ENCODE results near the gene ASB18. TPM values are rescaled to one million over a fixed set of nuclear protein-coding genes. Genes with fewer than 3 reads are reported as not detected.

ASB18 gene
- total RNA-seq, 3 donors from 2014 or later (not counting 1 experiment from before 2014, with no cell fraction given), result not detected

GRCh38 chr2:236240228-236240990 is 23.8 kb downstream of the ASB18 start:
- H3K27ac Mint-ChIP-seq, result no peak overlapping the region
- H3K9me3 ChIP-seq (ENCODE audit: control insufficient read depth, insufficient read depth, low read length), result no peaks in the 10 kb centered on the region
- H3K4me3 Mint-ChIP-seq, result no peak overlapping the region
- TF ChIP-seq CTCF (IDR thresholded peaks at IDR 0.05), result no peak
- H3K27me3 ChIP-seq (ENCODE audit: control insufficient read depth, insufficient read depth, low read length), result peaks cover 7% of the 10 kb centered on the region
- no peaks in the 10 kb centered on the region for H3K36me3 ChIP-seq (ENCODE audit: control insufficient read depth, insufficient read depth, low read length)
- no peaks in the 10 kb centered on the region for H3K4me1 ChIP-seq (ENCODE audit: control insufficient read depth, insufficient read depth, low read length)
- H3K4me1 Mint-ChIP-seq, result no peaks in the 10 kb centered on the region
- no peak for ATAC-seq
- intact Hi-C loops (cut with micrococcal nuclease), result no loop called here
- no peak overlapping the region for H3K4me3 ChIP-seq (ENCODE audit: low read length)
- H3K27me3 Mint-ChIP-seq (ENCODE audit: low read depth in 2 of 2), result peaks cover 22 to 41% of the 10 kb centered on the region in 2 donors
- no peaks in the 10 kb centered on the region for H3K9me3 Mint-ChIP-seq
- no peak overlapping the region for H3K27ac ChIP-seq (ENCODE audit: low read length)
- no peaks in the 10 kb centered on the region for H3K36me3 Mint-ChIP-seq
- 67% methylated on average over 15 of the region's 15 CpGs for WGBS (ENCODE audit: insufficient coverage)
- DNase-seq, result no peak

- no peak overlapping the region for H3K27ac Mint-ChIP-seq
- peaks cover 20 to 47% of the 10 kb centered on the region in 2 donors for H3K27me3 Mint-ChIP-seq (ENCODE audit: low read depth in 2 of 2)
These were observed 24.7 kb downstream of the ASB18 start for GRCh38 chr2:236239276-236240065.

GRCh38 chr2:236238751-236239150 is 25.5 kb downstream of the ASB18 start:
- Mint-ChIP-seq H3K4me1 (no peaks in the 10 kb centered on the region), H3K36me3 (no peaks in the 10 kb centered on the region), H3K27ac (no peak overlapping the region), H3K4me3 (no peak overlapping the region), H3K9me3 (peaks cover 0 to 3% of the 10 kb centered on the region in 2 donors), H3K27me3 (ENCODE audit: low read depth in 2 of 2) (peaks cover 24 to 55% of the 10 kb centered on the region in 2 donors)
- 71% methylated on average over 5 of the region's 6 CpGs for WGBS (ENCODE audit: insufficient coverage)
- DNase-seq, result no peak
- Histone ChIP-seq H3K36me3 (ENCODE audit: control insufficient read depth, insufficient read depth, low read length) (no peaks in the 10 kb centered on the region), H3K27me3 (ENCODE audit: control insufficient read depth, insufficient read depth, low read length) (peaks cover 15% of the 10 kb centered on the region), H3K4me1 (ENCODE audit: control insufficient read depth, insufficient read depth, low read length) (no peaks in the 10 kb centered on the region), H3K4me3 (ENCODE audit: low read length) (no peak overlapping the region), H3K9me3 (ENCODE audit: control insufficient read depth, insufficient read depth, low read length) (no peaks in the 10 kb centered on the region), H3K27ac (ENCODE audit: low read length) (no peak overlapping the region)
- ATAC-seq, result no peak
- TF ChIP-seq CTCF (IDR thresholded peaks at IDR 0.05), result no peak
- intact Hi-C loops (cut with micrococcal nuclease), result no loop called here

More at GRCh38 chr2:236239276-236240065, 24.7 kb downstream of the ASB18 start:
- peaks cover 15% of the 10 kb centered on the region for H3K27me3 ChIP-seq (ENCODE audit: control insufficient read depth, insufficient read depth, low read length)
- H3K9me3 Mint-ChIP-seq, result peaks cover 0 to under 1% of the 10 kb centered on the region in 2 donors
- intact Hi-C loops (cut with micrococcal nuclease), result no loop called here
- H3K9me3 ChIP-seq (ENCODE audit: control insufficient read depth, insufficient read depth, low read length), result no peaks in the 10 kb centered on the region
- no peak overlapping the region for H3K4me3 ChIP-seq (ENCODE audit: low read length)
- ATAC-seq (no peak), DNase-seq (no peak)
- H3K36me3 Mint-ChIP-seq, result no peaks in the 10 kb centered on the region
- H3K4me3 Mint-ChIP-seq, result no peak overlapping the region
- WGBS (ENCODE audit: insufficient coverage), result 61% methylated on average over 17 of the region's 17 CpGs
- H3K4me1 Mint-ChIP-seq, result no peaks in the 10 kb centered on the region
- no peaks in the 10 kb centered on the region for H3K36me3 ChIP-seq (ENCODE audit: control insufficient read depth, insufficient read depth, low read length)
- TF ChIP-seq CTCF (IDR thresholded peaks at IDR 0.05), result no peak
- no peak overlapping the region for H3K27ac ChIP-seq (ENCODE audit: low read length)
- no peaks in the 10 kb centered on the region for H3K4me1 ChIP-seq (ENCODE audit: control insufficient read depth, insufficient read depth, low read length)
